ENCODE results near the gene SMIM13. TPM values are rescaled to one million over a fixed set of nuclear protein-coding genes. Genes with fewer than 3 reads are reported as not detected.

The SMIM13 gene
- total RNA-seq, 4 donors from 2014 or later, result 5.7 to 33.8 (median 6.7) TPM

- in situ Hi-C loops (cut with MboI; ENCODE audit: low pct_ligation_motif_present in 1 of 4, low pct_unique_long_range_greater_than_20kb in 1 of 4, low sequenced_read_pairs in 3 of 4), result no loop called here
- 66 to 80% methylated on average over 2 to 4 of the region's 4 CpGs for WGBS, 2 donors (ENCODE audit: low coverage in 1 of 2)
- peak; percentile 28 for DNase-seq
- no peak for TF ChIP-seq POLR2AphosphoS5 (IDR thresholded peaks at IDR 0.05)
- no peak for TF ChIP-seq POLR2A (IDR thresholded peaks at IDR 0.05)
- no peak for TF ChIP-seq CTCF (IDR thresholded peaks at IDR 0.05)
- no peak for TF ChIP-seq EP300 (IDR thresholded peaks at IDR 0.05; ENCODE audit: low read depth)
- no peak overlapping the region for H3K27ac ChIP-seq
- intact Hi-C loops (cut with DNase I; ENCODE audit: low total_unique reads), result no loop called here
- H3K4me3 ChIP-seq, result no peak overlapping the region
- H3K4me1 ChIP-seq, result peaks cover 4 to 21% (median 14%) of the 10 kb centered on the region in 4 donors
- H3K36me3 ChIP-seq, result no peaks in the 10 kb centered on the region
- H3K9me3 ChIP-seq, result no peaks in the 10 kb centered on the region
- no peaks in the 10 kb centered on the region for H3K27me3 ChIP-seq
Observed at GRCh38 chr6:11096109-11096508, 2.5 kb downstream of the SMIM13 start.

DNA sequence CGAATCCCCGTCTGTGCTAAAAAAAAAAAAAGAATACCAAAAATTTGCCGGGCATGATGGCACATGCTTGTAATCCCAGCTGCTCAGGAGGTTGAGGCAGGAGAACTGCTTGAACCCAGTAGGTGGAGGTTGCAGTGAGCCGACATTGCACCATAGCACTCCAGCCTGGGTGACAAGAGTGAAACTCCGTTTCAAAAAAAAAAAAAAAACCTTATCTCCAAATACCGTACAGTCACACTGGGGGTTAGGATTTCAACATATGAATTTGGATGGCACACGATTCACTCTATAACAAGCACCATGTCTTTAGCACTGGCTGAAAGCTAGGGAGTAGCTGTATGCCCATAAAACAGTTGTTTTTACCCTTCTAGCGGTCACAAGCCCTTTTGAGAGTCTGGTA lies 3.8 kb downstream of the SMIM13 start:
- intact Hi-C loops (cut with DNase I; ENCODE audit: low total_unique reads) (no loop called here), in situ Hi-C loops (cut with MboI; ENCODE audit: low pct_ligation_motif_present in 1 of 4, low pct_unique_long_range_greater_than_20kb in 1 of 4, low sequenced_read_pairs in 3 of 4) (no loop called here)
- Histone ChIP-seq H3K36me3 (no peaks in the 10 kb centered on the region), H3K27me3 (no peaks in the 10 kb centered on the region), H3K4me3 (no peak overlapping the region), H3K27ac (no peak overlapping the region), H3K9me3 (no peaks in the 10 kb centered on the region), H3K4me1 (peaks cover 4 to 21% (median 14%) of the 10 kb centered on the region in 4 donors)
- WGBS, 2 donors (ENCODE audit: low coverage in 1 of 2), result 88 to 93% methylated on average over 6 to 8 of the region's 8 CpGs
- DNase-seq, result no peak
- TF ChIP-seq POLR2A (IDR thresholded peaks at IDR 0.05) (no peak), POLR2AphosphoS5 (IDR thresholded peaks at IDR 0.05) (no peak), EP300 (IDR thresholded peaks at IDR 0.05; ENCODE audit: low read depth) (no peak), CTCF (IDR thresholded peaks at IDR 0.05) (no peak)

- no peak for TF ChIP-seq CTCF (IDR thresholded peaks at IDR 0.05)
- no peak for TF ChIP-seq EP300 (IDR thresholded peaks at IDR 0.05; ENCODE audit: low read depth)
- no peak for TF ChIP-seq POLR2AphosphoS5 (IDR thresholded peaks at IDR 0.05)
- TF ChIP-seq POLR2A (IDR thresholded peaks at IDR 0.05), result no peak
- intact Hi-C loops (cut with DNase I; ENCODE audit: low total_unique reads), result no loop called here
- Histone ChIP-seq H3K9me3 (no peaks in the 10 kb centered on the region), H3K4me1 (peaks cover 4 to 17% (median 12%) of the 10 kb centered on the region in 4 donors), H3K36me3 (no peaks in the 10 kb centered on the region), H3K27ac (no peak overlapping the region), H3K27me3 (no peaks in the 10 kb centered on the region), H3K4me3 (no peak overlapping the region)
- 100% methylated on average over 1 of the region's 1 CpG for WGBS, 2 donors (ENCODE audit: low coverage in 1 of 2)
- no peak for DNase-seq
- in situ Hi-C loops (cut with MboI; ENCODE audit: low pct_ligation_motif_present in 1 of 4, low pct_unique_long_range_greater_than_20kb in 1 of 4, low sequenced_read_pairs in 3 of 4), result no loop called here
Observed at GRCh38 chr6:11098004-11098403, 4.4 kb downstream of the SMIM13 start.

- no peak for TF ChIP-seq POLR2A (IDR thresholded peaks at IDR 0.05)
- TF ChIP-seq POLR2AphosphoS5 (IDR thresholded peaks at IDR 0.05), result no peak
- no peak for TF ChIP-seq EP300 (IDR thresholded peaks at IDR 0.05; ENCODE audit: low read depth)
- no peaks in the 10 kb centered on the region for H3K9me3 ChIP-seq
- no peak overlapping the region for H3K4me3 ChIP-seq
- H3K27me3 ChIP-seq, result no peaks in the 10 kb centered on the region
- in situ Hi-C loops (cut with MboI; ENCODE audit: low pct_ligation_motif_present in 1 of 4, low pct_unique_long_range_greater_than_20kb in 1 of 4, low sequenced_read_pairs in 3 of 4), result no loop called here
- H3K36me3 ChIP-seq, result no peaks in the 10 kb centered on the region
- no peaks in the 10 kb centered on the region for H3K4me1 ChIP-seq
- no peak for DNase-seq
- intact Hi-C loops (cut with DNase I; ENCODE audit: low total_unique reads), result no loop called here
- 89 to 100% methylated on average over 4 to 5 of the region's 5 CpGs for WGBS, 2 donors (ENCODE audit: low coverage in 1 of 2)
- H3K27ac ChIP-seq, result no peak overlapping the region
Observed at GRCh38 chr6:11101417-11101816, 7.8 kb downstream of the SMIM13 start.

GRCh38 chr6:11103065-11103464 lies 9.4 kb downstream of the SMIM13 start:
- Histone ChIP-seq H3K36me3 (no peaks in the 10 kb centered on the region), H3K9me3 (no peaks in the 10 kb centered on the region), H3K27me3 (no peaks in the 10 kb centered on the region), H3K4me3 (no peak overlapping the region), H3K4me1 (no peaks in the 10 kb centered on the region), H3K27ac (no peak overlapping the region)
- 83 to 100% methylated on average over 3 to 5 of the region's 5 CpGs for WGBS, 2 donors (ENCODE audit: low coverage in 1 of 2)
- TF ChIP-seq POLR2A (IDR thresholded peaks at IDR 0.05), result no peak
- no peak for TF ChIP-seq CTCF (IDR thresholded peaks at IDR 0.05)
- no peak for TF ChIP-seq POLR2AphosphoS5 (IDR thresholded peaks at IDR 0.05)
- TF ChIP-seq EP300 (IDR thresholded peaks at IDR 0.05; ENCODE audit: low read depth), result no peak
- intact Hi-C loops (cut with DNase I; ENCODE audit: low total_unique reads) (no loop called here), in situ Hi-C loops (cut with MboI; ENCODE audit: low pct_ligation_motif_present in 1 of 4, low pct_unique_long_range_greater_than_20kb in 1 of 4, low sequenced_read_pairs in 3 of 4) (no loop called here)
- no peak for DNase-seq

Data from transverse colon (tissue), 4 donors.